C1 segment of cervical spinal cord (tissue), 14 donors: ENCODE measurements around the gene XPO6.
"Not testable (repeated sequence)": the region's sequence is repeated elsewhere in the genome, so short reads cannot be mapped to it uniquely, and the experiment has no call there.

Experiments used
- DNase-seq, 14 donors: peaks; one replicate each; lab custom pipeline; 2025; lab: John Stamatoyannopoulos, UW

XPO6 gene

GRCh38 chr16:28115866-28116265 is 95.9 kb downstream of the XPO6 start:
- not testable (repeated sequence) for DNase-seq

GRCh38 chr16:28112908-28113307 is 98.9 kb downstream of the XPO6 start:
- DNase-seq, result no peak

GRCh38 chr16:28110977-28111376 is 100.8 kb downstream of the XPO6 start:
- no peak for DNase-seq

- no peak for DNase-seq
Measured at GRCh38 chr16:28110479-28110878, 101.3 kb downstream of the XPO6 start.

GRCh38 chr16:28110074-28110473 is 101.7 kb downstream of the XPO6 start:
- no peak for DNase-seq

- no peak for DNase-seq
Measured at GRCh38 chr16:28108590-28109247, 103.0 kb downstream of the XPO6 start.

- no peak for DNase-seq
Measured at GRCh38 chr16:28107232-28107631, 104.5 kb downstream of the XPO6 start.

- no peak for DNase-seq
Measured at GRCh38 chr16:28106467-28107215, 105.1 kb downstream of the XPO6 start.

- DNase-seq, result no peak
Measured at GRCh38 chr16:28105954-28106353, 105.8 kb downstream of the XPO6 start.

- DNase-seq, result no peak
Measured at GRCh38 chr16:28105297-28105696, 106.5 kb downstream of the XPO6 start.

GRCh38 chr16:28104404-28104803 is 107.4 kb downstream of the XPO6 start:
- no peak for DNase-seq

GRCh38 chr16:28103516-28104170 is 108.1 kb downstream of the XPO6 start:
- DNase-seq, result no peak

GRCh38 chr16:28101533-28101890 is 110.3 kb downstream of the XPO6 start:
- no peak for DNase-seq

- DNase-seq, result no peak
Measured at GRCh38 chr16:28100810-28101532, 110.8 kb downstream of the XPO6 start.

- DNase-seq, result no peak
Measured at GRCh38 chr16:28098959-28099945, 112.5 kb downstream of the XPO6 start.

GRCh38 chr16:28098171-28098958 is 113.4 kb downstream of the XPO6 start:
- DNase-seq, result no peak

- DNase-seq, result no peak
Measured at GRCh38 chr16:28096983-28097899, 114.5 kb downstream of the XPO6 start.

- no peak for DNase-seq
Measured at GRCh38 chr16:28093385-28093725, 118.4 kb downstream of the XPO6 start.

GRCh38 chr16:28092721-28093384 is 118.9 kb downstream of the XPO6 start:
- DNase-seq, result no peak
